ENCODE data around the gene TRIM68. TPM values are rescaled to one million over a fixed set of nuclear protein-coding genes. Genes with fewer than 3 reads are reported as not detected.

The TRIM68 gene
- total RNA-seq, 1 experiment from 2014 or later, result 8.8 TPM

Other genes starting within 250 kb of the TRIM68 start
- gene OR52B4, start 239.8 kb downstream of the TRIM68 start, total RNA-seq (2014; rRNA removed; shearing (Covaris generic)), result not detected in 2 replicates
- 14.2 and 15.2 TPM in 2 replicates for gene TRIM21, start 214.5 kb downstream of the TRIM68 start, total RNA-seq (2014; rRNA removed; shearing (Covaris generic))
- not detected in 2 replicates for gene OR52K2, start 158.9 kb downstream of the TRIM68 start, total RNA-seq (2014; rRNA removed; shearing (Covaris generic))
- gene OR52K1, start 125.6 kb downstream of the TRIM68 start, total RNA-seq (2014; rRNA removed; shearing (Covaris generic)), result not detected in 2 replicates
- gene OR52M1, start 63.0 kb downstream of the TRIM68 start, total RNA-seq (2014; rRNA removed; shearing (Covaris generic)), result not detected in 2 replicates
- gene OR52I2, start 26.5 kb downstream of the TRIM68 start, total RNA-seq (2014; rRNA removed; shearing (Covaris generic)), result not detected in 2 replicates
- gene OR52I1, start 14.2 kb downstream of the TRIM68 start, total RNA-seq (2014; rRNA removed; shearing (Covaris generic)), result not detected in 2 replicates
- not detected in 2 replicates for gene OR51D1, start 29.2 kb upstream of the TRIM68 start, total RNA-seq (2014; rRNA removed; shearing (Covaris generic))
- gene OR51E1, start 35.8 kb upstream of the TRIM68 start, total RNA-seq (2014; rRNA removed; shearing (Covaris generic)), result not detected in 2 replicates
- not detected in 2 replicates for gene OR51E2, start 89.6 kb upstream of the TRIM68 start, total RNA-seq (2014; rRNA removed; shearing (Covaris generic))
- gene MMP26, start 96.6 kb upstream of the TRIM68 start, total RNA-seq (2014; rRNA removed; shearing (Covaris generic)), result not detected in 2 replicates
- not detected in 2 replicates for gene OR51F1, start 161.7 kb upstream of the TRIM68 start, total RNA-seq (2014; rRNA removed; shearing (Covaris generic))
- not detected in 2 replicates for gene OR52R1, start 196.1 kb upstream of the TRIM68 start, total RNA-seq (2014; rRNA removed; shearing (Covaris generic))
- gene OR51F2, start 213.1 kb upstream of the TRIM68 start, total RNA-seq (2014; rRNA removed; shearing (Covaris generic)), result not detected in 2 replicates
- gene OR51S1, start 241.0 kb upstream of the TRIM68 start, total RNA-seq (2014; rRNA removed; shearing (Covaris generic)), result not detected in 2 replicates

Data from SK-MEL-5 (cell line).